SK-N-SH (cell line): ENCODE results near the gene PTPRK.

ENCODE experiments used
- CTCF ChIP-seq: fragments of 200-600 bp; sonication (generic); IDR thresholded peaks from 2 replicates; pipeline ENCODE4 v1.6.1; 2017; ENCODE audit warnings: antibody characterized with exemption, mild to moderate bottlenecking, moderate library complexity
- ELF1 ChIP-seq: IDR thresholded peaks from 2 replicates; pipeline ENCODE4 v1.4.0; 2012
- GABPA ChIP-seq: IDR thresholded peaks from 2 replicates; pipeline ENCODE4 v1.4.0; 2012; ENCODE audit warnings: low read depth, mild to moderate bottlenecking
- MEF2A ChIP-seq: IDR thresholded peaks from 2 replicates; pipeline ENCODE4 v1.4.0; 2012; ENCODE audit warnings: low read depth, borderline replicate concordance
- NRF1 ChIP-seq: IDR thresholded peaks from 2 replicates; pipeline ENCODE4 v1.6.1; 2012; ENCODE audit warnings: low read depth, mild to moderate bottlenecking, low read length
- RFX5 ChIP-seq: IDR thresholded peaks from 2 replicates; pipeline ENCODE4 v1.6.1; 2012; ENCODE audit warnings: mild to moderate bottlenecking, improper control_type of control experiment, low read length
- SIN3A ChIP-seq: IDR thresholded peaks from 2 replicates; pipeline ENCODE4 v1.6.1; 2012; ENCODE audit warnings: low read depth, mild to moderate bottlenecking, low read length, moderate library complexity, borderline replicate concordance
- TAF1 ChIP-seq: IDR thresholded peaks from 2 replicates; pipeline ENCODE4 v1.6.1; 2012; ENCODE audit warnings: low read depth, mild to moderate bottlenecking, low read length, moderate library complexity, borderline replicate concordance
- TCF12 ChIP-seq: IDR thresholded peaks from 2 replicates; pipeline ENCODE4 v1.4.0; 2012

DNA sequence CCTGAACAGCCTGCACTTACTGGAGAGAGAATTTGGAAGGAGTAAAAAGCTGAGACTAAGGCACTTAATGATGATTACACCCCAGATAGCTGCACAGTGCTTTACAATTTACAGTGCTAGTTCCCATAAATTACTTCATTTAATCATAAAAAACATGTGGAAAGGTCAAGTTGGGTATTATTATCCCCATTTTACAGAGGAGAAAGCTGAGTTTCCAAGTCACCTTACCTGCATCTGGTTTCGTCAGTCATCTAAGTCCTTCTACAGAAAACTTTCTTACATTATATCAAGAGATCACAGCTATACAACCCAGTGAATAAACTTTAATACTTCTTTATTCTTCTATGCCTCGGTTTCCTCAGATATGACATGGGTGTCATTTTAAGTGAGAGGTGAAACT, 3.3 kb downstream of the PTPRK start:
- TF ChIP-seq TAF1 = no peak
- TF ChIP-seq GABPA = no peak
- no peak for TF ChIP-seq SIN3A
- no peak for TF ChIP-seq NRF1
- TF ChIP-seq RFX5 = no peak
- TF ChIP-seq ELF1 = no peak
- no peak for TF ChIP-seq MEF2A
- TF ChIP-seq TCF12 = no peak
- TF ChIP-seq CTCF = no peak
